ENCODE measurements around the gene FAM170B. TPM values are rescaled to one million over a fixed set of nuclear protein-coding genes. Genes with fewer than 3 reads are reported as not detected.

The FAM170B gene
- total RNA-seq, 1 donor = not detected

DNA sequence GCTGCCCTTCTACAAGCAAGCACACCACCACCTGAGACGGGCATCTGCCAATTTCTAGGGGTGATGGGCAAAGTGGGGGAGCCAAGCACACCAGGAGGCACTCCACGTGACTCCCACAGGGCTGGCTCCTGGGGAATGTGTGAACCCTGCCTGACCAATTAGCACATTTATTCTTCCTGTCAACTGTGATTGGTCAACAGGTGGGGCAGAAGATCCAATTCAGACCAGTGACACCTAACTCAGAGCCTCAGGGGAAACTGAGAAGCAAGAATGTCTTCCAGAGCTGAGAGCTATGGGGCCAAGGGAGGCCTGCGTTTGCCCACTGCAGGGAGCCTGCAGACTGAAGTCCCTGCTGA, 38.9 kb upstream of the FAM170B start:
- H3K4me3 ChIP-seq (ENCODE audit: low read depth, low read length) = no peak overlapping the region
- no peak for DNase-seq (ENCODE audit: low read depth)
- TF ChIP-seq, protein P1, sequence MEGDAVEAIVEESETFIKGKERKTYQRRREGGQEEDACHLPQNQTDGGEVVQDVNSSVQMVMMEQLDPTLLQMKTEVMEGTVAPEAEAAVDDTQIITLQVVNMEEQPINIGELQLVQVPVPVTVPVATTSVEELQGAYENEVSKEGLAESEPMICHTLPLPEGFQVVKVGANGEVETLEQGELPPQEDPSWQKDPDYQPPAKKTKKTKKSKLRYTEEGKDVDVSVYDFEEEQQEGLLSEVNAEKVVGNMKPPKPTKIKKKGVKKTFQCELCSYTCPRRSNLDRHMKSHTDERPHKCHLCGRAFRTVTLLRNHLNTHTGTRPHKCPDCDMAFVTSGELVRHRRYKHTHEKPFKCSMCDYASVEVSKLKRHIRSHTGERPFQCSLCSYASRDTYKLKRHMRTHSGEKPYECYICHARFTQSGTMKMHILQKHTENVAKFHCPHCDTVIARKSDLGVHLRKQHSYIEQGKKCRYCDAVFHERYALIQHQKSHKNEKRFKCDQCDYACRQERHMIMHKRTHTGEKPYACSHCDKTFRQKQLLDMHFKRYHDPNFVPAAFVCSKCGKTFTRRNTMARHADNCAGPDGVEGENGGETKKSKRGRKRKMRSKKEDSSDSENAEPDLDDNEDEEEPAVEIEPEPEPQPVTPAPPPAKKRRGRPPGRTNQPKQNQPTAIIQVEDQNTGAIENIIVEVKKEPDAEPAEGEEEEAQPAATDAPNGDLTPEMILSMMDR (IDR thresholded peaks at IDR 0.05; ENCODE audit: insufficient read depth, low read depth, low read length) = no peak

DNA sequence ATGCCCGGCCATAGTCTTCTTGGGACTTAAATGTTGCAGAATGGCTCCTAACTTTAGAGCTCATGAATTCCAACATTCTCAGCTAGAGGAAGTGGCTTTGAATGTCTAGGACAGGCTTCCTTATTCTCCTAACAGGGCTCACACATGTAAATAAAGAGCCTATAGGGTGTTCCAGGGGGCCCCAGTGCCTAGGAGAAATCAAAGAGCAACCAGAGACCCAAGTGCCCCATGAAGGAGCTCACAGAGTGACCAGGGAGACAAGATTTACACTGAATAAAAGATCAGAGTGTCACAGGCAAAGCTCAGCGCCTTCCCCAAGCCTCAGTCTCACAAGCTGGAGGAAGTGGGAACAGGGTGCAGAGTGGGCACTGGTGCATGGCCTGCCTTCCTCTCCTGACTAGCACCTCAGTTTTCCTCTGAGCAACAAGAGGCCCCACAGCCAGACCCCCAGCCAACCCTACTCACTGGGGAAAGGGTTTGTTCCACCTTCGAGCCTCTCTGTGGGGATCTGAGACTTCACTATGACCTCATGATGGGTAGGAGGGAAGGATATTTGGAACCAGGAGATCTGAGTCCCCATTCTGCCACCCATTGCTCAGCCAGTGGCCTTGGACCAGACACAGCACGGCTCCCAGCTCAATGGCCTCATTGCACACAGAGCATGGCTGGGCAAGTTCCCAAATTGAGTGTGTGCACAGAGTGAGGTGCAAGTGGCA, 38.4 kb upstream of the FAM170B start:
- no peak for DNase-seq (ENCODE audit: low read depth)
- TF ChIP-seq, protein P1 (IDR thresholded peaks at IDR 0.05; ENCODE audit: insufficient read depth, low read depth, low read length) = no peak
- no peak overlapping the region for H3K4me3 ChIP-seq (ENCODE audit: low read depth, low read length)

DNA sequence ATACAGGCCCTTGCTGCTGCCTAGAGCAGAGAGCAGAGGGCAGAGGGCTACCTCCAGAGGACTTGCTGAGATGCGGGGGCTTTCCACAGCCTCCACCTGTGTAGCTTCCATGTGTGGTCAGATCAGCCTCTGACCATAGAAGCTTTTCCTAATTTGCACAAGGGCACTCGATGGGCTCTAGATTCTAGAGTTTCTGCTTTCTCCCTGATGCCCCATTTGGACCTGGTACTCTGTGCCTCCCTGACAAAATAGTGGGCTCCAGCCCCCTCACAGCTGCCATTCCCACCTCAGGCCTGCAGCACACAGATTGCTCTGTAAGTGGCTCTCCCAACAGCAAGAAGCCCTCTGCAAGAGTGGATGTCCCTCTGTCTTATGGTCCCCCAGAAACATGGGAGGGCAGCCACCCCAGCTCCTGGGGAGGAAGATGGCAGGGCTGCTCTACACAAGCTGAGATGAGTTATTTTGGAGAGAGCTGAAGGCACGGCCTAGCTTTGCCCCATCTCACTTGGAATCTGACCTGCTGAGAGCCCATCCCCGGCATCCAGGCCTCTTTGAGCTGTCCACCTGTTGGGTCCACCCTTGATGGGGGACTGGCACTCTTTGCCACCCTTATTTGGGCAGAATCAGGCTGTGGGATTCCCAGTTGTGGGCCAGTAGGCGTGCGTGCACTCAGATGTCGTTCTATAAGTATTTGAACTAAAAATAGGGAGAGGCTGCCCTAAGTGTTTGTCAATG, 37.7 kb upstream of the FAM170B start:
- TF ChIP-seq, protein P1 (IDR thresholded peaks at IDR 0.05; ENCODE audit: insufficient read depth, low read depth, low read length) = no peak
- DNase-seq (ENCODE audit: low read depth) = no peak
- no peak overlapping the region for H3K4me3 ChIP-seq (ENCODE audit: low read depth, low read length)

DNA sequence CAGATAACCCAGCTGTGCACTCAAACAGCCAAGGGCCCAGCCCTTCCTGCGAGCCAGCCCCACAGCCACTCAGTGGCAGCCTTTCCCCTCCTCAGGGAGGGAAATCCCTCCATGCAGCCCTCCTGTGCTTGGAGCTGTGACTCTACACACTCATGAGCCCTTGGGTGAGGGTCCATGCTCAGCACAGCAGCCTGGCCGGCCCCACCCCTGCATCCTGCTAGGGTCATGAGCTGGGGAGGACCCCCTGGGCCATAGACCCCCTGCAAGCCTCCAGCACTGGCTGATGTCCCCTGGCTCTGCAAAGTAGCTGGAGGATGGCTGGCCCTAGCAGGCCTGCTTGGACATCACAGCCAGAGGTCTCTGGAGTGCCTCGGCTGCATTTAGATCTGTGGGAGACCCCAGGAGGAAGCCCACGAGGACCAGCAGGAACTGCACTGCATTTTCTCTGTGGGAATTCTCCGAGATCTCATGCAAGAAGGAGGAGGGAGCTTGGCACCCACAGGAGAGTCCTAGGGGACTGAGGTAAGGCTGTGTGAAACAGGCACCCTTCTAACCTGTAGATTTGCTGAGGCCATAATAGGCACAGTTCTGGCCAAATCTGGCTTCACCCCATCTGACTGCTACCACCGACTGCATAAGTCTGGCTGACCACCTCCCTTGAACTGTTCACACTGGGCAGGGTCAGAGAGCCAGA, 37.0 kb upstream of the FAM170B start:
- DNase-seq (ENCODE audit: low read depth) = no peak
- TF ChIP-seq, protein P1 (IDR thresholded peaks at IDR 0.05; ENCODE audit: insufficient read depth, low read depth, low read length) = no peak
- H3K4me3 ChIP-seq (ENCODE audit: low read depth, low read length) = no peak overlapping the region

DNA sequence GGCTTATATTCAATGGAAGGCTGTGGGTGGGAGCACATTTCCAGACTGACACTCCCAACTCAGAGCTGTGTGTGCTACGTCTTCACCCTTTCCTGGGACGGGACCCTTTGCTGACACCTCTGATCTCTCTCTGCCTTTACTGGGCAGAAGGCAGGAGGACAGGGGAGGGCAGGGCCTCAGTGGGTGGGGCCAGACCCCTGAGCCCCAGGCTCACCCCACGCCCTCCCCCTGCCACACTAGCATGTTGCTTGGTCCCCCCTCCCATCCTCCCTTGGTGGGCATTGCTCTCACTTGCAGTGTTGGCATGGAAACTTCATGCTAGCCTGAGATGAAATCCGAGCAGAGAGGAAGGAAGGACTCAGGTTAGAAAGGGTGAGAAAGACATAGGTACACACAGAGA, 36.0 kb upstream of the FAM170B start:
- H3K4me3 ChIP-seq (ENCODE audit: low read depth, low read length) = no peak overlapping the region
- no peak for DNase-seq (ENCODE audit: low read depth)
- TF ChIP-seq, protein P1 (IDR thresholded peaks at IDR 0.05; ENCODE audit: insufficient read depth, low read depth, low read length) = no peak

DNA sequence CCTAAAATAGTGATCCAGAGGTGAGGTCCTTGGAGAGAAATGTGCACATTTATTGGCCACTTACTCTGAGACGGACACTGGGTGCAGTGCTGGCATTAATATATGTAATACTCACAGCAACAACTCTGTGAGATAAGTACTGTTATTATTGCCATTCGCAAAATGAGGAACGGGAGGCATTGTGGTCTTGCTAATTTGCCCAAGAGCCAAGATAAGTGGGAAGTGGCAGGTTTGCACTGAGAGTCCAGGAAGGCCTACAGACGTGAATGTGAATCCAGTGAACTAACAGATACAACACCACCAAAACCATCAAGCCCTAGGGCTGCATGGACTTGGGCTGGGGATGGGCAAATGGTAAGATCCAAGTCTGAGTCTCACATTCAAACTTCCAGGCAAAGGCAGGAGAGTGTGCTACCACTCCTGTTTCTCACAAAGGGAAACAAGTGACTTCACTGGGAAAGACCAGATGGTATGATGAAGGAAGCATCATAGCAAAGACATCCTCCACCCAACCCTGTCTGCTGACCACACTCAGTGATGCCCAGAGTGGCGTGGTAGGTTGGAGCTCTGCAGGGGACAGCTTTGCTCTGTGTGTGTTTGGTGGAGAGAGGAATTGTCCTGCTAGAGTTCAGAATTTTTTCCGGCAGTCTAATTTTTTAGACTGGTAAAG, 35.1 kb upstream of the FAM170B start:
- no peak for DNase-seq (ENCODE audit: low read depth)
- TF ChIP-seq, protein P1 (IDR thresholded peaks at IDR 0.05; ENCODE audit: insufficient read depth, low read depth, low read length) = no peak
- no peak overlapping the region for H3K4me3 ChIP-seq (ENCODE audit: low read depth, low read length)

All from fibroblast of villous mesenchyme (primary cell).